Esophagus mucosa (tissue), 1 donor: ENCODE data around the gene ATAD3B. TPM values are rescaled to one million over a fixed set of nuclear protein-coding genes. Genes with fewer than 3 reads are reported as not detected.
"Not testable (repeated sequence)": the region's sequence is repeated elsewhere in the genome, so short reads cannot be mapped to it uniquely, and the experiment has no call there.

Source experiments
- ATAC-seq: fragments of 200-7000 bp; cut with Tn5 transposase; one replicate; pipeline ENCODE4 v1.9.1; 2020
- total RNA-seq: library from RNA; stranded (reverse); gene quantifications from one replicate; pipeline ENCODE4 v1.2.4, GENCODE V29; 2023
- donor health status: DM: yes; HTN: yes; CAD: no.

ATAD3B gene
- total RNA-seq, 1 donor from 2014 or later = 13.7 TPM

- peak; percentile 7 for ATAC-seq
These were observed 8.3 kb downstream of the ATAD3B start for GRCh38 chr1:1479547-1480487.

- ATAC-seq = not testable (repeated sequence)
These were observed 8.9 kb downstream of the ATAD3B start for GRCh38 chr1:1480488-1480867.

GRCh38 chr1:1481811-1482210 lies 10.2 kb downstream of the ATAD3B start:
- peak; percentile 11 for ATAC-seq

- no peak for ATAC-seq
These were observed 11.3 kb downstream of the ATAD3B start for GRCh38 chr1:1482856-1483255.

DNA sequence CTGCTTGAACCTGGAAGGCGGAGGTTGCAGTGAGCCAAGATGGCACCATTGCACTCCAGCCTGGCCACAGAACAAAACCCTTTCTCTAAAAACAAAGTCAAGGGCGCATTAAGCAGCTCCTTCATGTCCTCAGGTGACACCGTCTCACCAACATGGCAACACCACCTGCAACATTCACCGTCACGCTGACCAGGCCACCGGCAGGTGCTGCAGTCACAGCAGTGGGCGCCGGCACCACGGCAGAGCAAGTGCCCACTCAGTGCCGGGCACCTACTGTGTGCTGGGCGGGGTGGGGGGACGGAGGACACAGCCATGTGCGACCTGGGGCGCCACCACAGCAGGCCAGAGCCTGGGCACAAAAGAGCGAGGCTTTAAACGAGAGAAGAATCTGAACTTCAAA lies 12.1 kb downstream of the ATAD3B start:
- ATAC-seq = no peak

DNA sequence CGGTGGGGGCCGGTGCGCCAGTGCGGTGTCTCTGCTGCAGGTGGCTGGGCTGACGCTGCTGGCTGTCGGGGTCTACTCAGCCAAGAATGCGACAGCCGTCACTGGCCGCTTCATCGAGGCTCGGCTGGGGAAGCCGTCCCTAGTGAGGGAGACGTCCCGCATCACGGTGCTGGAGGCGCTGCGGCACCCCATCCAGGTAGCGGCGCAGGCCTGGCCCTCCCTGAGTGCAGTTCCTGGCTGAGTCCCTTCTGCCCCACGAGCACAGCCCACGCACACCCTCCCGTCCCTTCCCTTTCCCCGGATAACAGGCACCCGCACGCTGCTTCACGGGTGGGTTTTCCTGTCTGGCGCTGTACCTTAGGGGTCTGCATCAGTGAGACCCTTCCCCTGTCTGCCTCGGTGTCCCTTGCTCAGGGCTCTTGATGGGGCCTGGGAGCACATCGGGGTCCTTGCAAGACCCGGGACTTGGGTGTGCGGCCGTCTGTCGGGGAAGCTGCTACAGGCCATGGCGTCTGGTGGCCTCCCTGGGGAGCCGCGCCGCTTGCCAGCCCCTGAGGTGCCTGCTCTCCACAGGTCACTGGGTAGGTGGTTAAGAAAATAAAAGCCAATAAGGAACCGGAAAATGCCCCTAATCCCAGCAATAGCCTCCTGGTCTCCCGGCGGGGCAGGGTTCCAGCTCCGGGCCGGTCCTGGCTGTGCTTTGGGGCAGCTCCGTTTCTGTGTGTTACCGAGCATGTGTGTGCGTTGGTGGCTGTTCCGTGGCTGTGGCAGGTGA lies 13.6 kb downstream of the ATAD3B start:
- not testable (repeated sequence) for ATAC-seq

- not testable (repeated sequence) for ATAC-seq
These were observed 14.3 kb downstream of the ATAD3B start for GRCh38 chr1:1485755-1486317.

DNA sequence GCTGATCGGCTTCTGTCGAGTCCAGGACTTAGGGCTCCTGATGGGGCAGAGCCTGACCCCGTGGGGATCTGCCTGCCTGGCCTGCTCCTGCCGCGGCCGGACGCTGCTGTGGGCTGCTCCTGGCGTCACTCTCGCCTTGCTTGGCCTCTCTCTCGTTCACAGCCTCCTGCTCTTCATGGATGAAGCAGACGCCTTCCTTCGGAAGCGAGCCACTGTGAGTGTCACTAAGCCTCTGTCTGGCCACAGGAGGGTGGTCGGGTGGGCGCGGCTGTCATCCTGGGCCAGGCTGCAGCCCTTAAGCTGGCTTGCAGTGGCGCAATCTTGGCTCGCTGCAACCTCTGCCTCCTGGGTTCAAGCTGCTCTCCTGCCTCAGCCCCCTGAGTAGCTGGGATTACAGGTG lies 16.1 kb downstream of the ATAD3B start:
- ATAC-seq = no peak

- ATAC-seq = no peak
These were observed 17.7 kb downstream of the ATAD3B start for GRCh38 chr1:1489231-1489630.

DNA sequence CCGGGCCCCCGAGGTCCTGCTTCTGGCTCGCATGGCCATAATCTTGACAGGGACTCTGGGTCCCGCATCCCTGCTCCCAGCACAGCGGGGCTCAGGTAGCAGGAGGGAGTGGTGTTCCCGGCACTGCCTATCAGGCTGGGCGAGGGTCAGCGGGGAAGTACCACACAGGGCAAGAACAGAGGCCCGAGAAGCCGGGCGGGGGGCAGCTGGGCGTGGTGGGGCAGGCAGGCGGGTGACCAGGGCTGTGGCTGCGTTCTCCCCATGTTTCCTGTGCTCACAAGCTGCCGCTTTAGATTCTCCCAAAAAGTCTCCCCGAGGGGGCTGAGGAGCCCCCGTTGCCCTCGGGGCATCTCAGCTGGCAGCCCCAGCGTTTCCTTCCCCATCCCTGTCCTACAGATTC lies 18.3 kb downstream of the ATAD3B start:
- peak; percentile 8 for ATAC-seq

DNA sequence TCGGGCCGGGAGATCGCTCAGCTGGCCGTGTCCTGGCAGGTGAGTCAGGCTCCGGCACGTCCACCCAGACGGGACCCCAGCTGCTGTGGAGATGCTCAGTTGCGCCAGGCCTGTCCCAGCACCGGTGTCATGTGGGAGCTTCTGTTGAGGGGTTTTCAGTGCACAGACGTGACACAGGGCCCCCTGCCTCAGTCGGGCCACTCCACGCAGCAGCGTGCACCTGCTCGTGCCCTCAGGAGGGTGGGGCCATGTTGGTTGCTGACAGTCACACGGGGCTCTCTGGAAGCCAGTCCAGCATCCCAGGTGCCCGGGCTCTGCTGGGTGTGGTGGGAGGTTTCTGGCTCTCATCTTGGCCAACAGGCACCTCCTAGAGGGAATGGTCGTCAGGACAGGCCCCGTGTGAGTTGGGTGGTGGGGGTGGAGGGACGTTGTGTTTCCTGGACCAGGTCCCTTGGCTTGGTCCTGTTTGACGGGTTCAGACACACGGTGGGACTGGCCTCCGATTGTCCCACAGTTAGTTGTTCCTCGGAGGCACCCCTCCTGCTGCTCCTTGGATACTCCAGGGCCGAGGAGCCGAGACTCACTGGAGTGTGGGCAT lies 19.2 kb downstream of the ATAD3B start:
- no peak for ATAC-seq

DNA sequence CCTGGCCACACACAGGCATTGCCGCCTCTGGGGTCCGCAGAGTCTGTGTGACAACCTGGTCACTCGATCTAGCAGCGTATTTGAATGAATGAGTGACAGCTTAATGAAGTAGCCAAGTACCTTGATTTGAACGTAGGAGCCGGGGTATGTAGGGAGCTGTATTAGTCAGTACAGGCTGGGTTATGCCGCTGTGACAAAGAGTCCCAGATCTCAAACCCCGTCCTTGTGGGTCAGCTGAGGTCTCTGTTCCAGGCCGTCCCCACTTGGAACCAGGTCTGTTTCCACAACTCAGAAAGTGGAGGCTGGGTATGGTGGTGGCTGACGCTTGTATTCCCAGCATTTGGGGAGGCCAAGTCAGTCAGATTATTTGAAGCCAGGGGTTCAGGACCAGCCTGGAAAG lies 20.0 kb downstream of the ATAD3B start:
- ATAC-seq = no peak

DNA sequence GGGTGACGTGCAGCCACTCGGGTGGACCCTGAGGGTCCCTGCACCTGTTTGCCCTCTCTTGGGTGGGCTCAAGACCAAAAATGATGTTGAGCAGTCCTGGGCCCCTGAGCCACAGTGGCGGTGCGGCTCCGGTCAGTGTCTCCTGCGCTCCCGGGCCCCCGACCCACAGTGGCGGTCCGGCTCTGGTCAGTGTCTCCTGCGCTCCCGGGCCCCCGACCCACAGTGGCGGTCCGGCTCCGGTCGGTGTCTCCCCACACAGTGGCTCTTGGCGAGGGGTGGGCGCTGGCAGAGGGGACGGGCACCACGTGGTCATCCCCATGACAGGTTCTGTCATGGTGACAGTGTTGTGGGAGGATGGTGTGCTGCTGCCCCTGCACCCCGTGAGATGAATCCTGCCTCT lies 22.7 kb downstream of the ATAD3B start:
- not testable (repeated sequence) for ATAC-seq

GRCh38 chr1:1495461-1495975 lies 24.0 kb downstream of the ATAD3B start:
- ATAC-seq = peak; percentile 42

DNA sequence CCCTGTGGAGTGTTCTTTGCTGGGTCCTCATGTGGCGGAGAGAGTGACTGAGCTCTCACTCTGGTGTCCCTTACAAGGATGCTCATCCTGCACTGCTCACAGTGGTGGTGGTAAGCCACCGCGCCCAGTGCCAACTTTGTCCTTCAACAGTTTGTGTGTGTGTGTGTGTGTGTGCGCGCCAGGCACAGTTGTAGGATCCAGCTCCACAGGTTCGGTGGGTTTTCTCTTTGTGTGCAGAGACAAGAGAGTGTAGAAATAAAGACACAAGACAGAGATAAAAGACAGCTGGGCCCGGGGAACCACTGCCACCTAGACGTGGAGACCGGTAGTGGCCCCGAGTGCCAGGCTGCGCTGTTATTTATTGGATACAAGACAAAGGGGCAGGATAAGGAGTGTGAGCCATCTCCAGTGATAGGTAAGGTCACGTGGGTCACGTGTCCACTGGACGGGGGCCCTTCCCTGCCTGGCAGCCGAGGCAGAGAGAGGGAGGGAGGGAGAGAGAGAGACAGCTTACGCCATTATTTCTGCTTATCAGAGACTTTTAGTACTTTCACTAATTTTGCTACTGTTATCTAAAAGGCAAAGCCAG lies 33.3 kb downstream of the ATAD3B start:
- peak; percentile 91 for ATAC-seq

DNA sequence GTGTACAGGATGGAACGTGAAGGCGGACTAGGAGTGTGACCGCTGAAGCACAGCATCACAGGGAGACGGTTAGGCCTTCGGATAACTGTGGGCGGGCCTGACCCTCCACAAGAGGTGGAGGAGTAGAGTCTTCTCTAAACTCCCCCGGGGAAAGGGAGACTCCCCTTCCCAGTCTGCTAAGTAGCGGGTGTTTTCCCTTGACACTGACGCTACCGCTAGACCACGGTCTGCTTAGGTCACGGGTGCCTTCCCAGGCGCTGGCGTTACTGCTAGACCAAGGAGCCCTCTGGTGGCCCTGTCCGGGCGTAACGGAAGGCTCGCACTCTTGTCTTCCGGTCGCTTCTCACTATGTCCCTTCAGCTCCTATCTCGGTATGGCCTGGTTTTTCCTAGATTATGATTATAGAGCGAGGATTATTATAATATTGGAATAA lies 33.8 kb downstream of the ATAD3B start:
- not testable (repeated sequence) for ATAC-seq

DNA sequence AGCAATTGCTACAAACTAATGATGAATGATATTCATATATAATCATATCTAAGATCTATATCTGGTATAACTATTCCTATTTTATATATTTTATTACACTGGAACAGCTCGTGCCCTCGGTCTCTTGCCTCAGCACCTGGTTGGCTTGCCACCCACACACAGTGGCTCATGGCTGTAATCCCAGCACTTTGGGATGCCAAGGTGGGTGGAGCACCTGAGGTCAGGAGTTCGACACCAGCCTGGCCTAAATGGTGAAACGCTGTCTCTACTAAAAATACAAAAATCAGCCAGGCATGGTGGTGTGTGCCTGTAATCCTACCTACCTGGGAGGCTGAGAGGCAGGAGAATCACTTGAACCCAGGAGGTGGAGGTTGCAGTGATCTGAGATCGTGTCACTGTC lies 34.2 kb downstream of the ATAD3B start:
- ATAC-seq = not testable (repeated sequence)

GRCh38 chr1:1507305-1507704 lies 35.7 kb downstream of the ATAD3B start:
- no peak for ATAC-seq

GRCh38 chr1:1508775-1509464 lies 37.4 kb downstream of the ATAD3B start:
- not testable (repeated sequence) for ATAC-seq

GRCh38 chr1:1509465-1509850 lies 37.9 kb downstream of the ATAD3B start:
- ATAC-seq = not testable (repeated sequence)

- peak; percentile 9 for ATAC-seq
These were observed 39.5 kb downstream of the ATAD3B start for GRCh38 chr1:1510912-1511532.
